Uterus (tissue), 2 donors: ENCODE measurements around the gene GRK5.

Source experiments
- POLR2A ChIP-seq, 2 donors: fragments of 450-650 bp; IDR thresholded peaks; one replicate each; pipeline ENCODE4 v1.6.1; 2016; ENCODE audit warnings: antibody characterized with exemption in 2 of 2, mild to moderate bottlenecking in 1 of 2, moderate library complexity in 1 of 2
- TF ChIP-seq, protein P1 (sequence below), 4 experiments: fragments of 200-600 bp in 2 of 4; fragments of 450-650 bp in 2 of 4; sonication (generic) in 2 of 4; IDR thresholded peaks; one replicate each; pipeline ENCODE4 v1.5.1; 2016 to 2019; ENCODE audit warnings: antibody characterized with exemption in 4 of 4, mild to moderate bottlenecking in 2 of 4, moderate library complexity in 1 of 4

DNA sequence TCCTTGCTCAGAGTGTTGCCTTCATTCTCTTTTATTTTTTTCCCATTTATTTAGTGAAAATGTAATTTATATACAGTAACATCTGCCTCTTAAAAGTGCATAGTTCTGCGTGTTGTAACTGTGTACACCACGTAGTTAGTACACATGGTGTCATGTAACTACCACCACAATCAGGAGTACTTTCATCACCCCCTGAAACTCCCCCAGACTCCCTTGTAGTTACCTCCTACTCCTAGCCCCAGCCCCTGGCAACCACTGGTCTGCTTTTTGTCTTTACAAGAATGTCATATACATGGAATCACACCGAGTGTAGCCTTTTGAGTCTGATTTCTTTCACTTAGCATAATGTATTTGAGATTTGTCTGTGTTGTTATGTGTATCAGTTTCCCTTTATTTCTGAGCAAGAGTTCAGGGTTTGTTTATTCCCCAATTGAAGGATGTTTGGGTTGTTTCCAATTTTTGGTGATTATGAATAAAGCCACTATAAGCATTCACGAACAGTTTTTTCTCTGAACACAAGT, 50.6 kb downstream of the GRK5 start:
- TF ChIP-seq, protein P1, sequence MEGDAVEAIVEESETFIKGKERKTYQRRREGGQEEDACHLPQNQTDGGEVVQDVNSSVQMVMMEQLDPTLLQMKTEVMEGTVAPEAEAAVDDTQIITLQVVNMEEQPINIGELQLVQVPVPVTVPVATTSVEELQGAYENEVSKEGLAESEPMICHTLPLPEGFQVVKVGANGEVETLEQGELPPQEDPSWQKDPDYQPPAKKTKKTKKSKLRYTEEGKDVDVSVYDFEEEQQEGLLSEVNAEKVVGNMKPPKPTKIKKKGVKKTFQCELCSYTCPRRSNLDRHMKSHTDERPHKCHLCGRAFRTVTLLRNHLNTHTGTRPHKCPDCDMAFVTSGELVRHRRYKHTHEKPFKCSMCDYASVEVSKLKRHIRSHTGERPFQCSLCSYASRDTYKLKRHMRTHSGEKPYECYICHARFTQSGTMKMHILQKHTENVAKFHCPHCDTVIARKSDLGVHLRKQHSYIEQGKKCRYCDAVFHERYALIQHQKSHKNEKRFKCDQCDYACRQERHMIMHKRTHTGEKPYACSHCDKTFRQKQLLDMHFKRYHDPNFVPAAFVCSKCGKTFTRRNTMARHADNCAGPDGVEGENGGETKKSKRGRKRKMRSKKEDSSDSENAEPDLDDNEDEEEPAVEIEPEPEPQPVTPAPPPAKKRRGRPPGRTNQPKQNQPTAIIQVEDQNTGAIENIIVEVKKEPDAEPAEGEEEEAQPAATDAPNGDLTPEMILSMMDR (IDR thresholded peaks at IDR 0.05) = no peak
- TF ChIP-seq POLR2A (IDR thresholded peaks at IDR 0.05) = no peak
